ENCODE data around the gene DVL1. TPM values are rescaled to one million over a fixed set of nuclear protein-coding genes. Genes with fewer than 3 reads are reported as not detected.
"Not testable (repeated sequence)": the region's sequence is repeated elsewhere in the genome, so short reads cannot be mapped to it uniquely, and the experiment has no call there.

The DVL1 gene
- total RNA-seq, 2 experiments from 2014 or later: 37.2 to 39.2 TPM

DNA sequence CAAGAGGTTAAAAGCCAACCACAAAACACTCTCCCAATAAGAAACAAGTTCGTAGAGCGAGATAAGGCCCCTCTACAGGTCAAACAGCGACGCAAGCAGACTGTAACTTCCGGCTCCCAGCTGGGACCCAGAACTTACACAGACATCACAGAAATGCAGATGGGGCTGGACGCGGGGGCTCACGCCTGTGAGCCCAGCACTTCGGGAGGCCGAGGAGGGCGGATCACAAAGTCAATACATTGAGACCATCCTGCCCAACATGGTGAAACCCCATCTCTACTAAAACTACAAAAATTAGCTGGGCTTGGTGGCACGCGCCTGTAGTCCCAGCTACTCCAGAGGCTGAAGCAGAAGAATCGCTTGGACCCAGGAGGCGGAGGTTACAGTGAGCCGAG is 38.9 kb upstream of the DVL1 start:
- Mint-ChIP-seq H3K4me3 (no peak overlapping the region), H3K36me3 (ENCODE audit: low read depth) (peaks cover 61% of the 10 kb centered on the region), H3K4me1 (ENCODE audit: low read depth) (peaks cover 2% of the 10 kb centered on the region), H3K27ac (no peak overlapping the region), H3K27me3 (no peaks in the 10 kb centered on the region), H3K9me3 (no peaks in the 10 kb centered on the region)
- POLR2A ChIA-PET: interaction anchor here (0.6 to 5.3 kb wide), 2 partner anchors 12 to 838 kb away, joined by 3 to 48 read pairs; partner anchors contain the start of gene CCNL2
- TF ChIP-seq, protein P1, sequence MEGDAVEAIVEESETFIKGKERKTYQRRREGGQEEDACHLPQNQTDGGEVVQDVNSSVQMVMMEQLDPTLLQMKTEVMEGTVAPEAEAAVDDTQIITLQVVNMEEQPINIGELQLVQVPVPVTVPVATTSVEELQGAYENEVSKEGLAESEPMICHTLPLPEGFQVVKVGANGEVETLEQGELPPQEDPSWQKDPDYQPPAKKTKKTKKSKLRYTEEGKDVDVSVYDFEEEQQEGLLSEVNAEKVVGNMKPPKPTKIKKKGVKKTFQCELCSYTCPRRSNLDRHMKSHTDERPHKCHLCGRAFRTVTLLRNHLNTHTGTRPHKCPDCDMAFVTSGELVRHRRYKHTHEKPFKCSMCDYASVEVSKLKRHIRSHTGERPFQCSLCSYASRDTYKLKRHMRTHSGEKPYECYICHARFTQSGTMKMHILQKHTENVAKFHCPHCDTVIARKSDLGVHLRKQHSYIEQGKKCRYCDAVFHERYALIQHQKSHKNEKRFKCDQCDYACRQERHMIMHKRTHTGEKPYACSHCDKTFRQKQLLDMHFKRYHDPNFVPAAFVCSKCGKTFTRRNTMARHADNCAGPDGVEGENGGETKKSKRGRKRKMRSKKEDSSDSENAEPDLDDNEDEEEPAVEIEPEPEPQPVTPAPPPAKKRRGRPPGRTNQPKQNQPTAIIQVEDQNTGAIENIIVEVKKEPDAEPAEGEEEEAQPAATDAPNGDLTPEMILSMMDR (IDR thresholded peaks at IDR 0.05): no peak
- no peak for DNase-seq
- no peak for ATAC-seq
- intact Hi-C loops (cut with micrococcal nuclease): no loop called here
- CTCF ChIA-PET: interaction anchor here (1.3 to 1.7 kb wide), 2 partner anchors 14 to 16 kb away, joined by 4 to 9 read pairs; no protein-coding TSS in a partner anchor

GRCh38 chr1:1387098-1388077 is 38.2 kb upstream of the DVL1 start:
- Mint-ChIP-seq H3K9me3 (no peaks in the 10 kb centered on the region), H3K36me3 (ENCODE audit: low read depth) (peaks cover 55% of the 10 kb centered on the region), H3K4me3 (no peak overlapping the region), H3K27ac (no peak overlapping the region), H3K4me1 (ENCODE audit: low read depth) (peaks cover under 1% of the 10 kb centered on the region), H3K27me3 (no peaks in the 10 kb centered on the region)
- ATAC-seq (no peak), DNase-seq (no peak)
- intact Hi-C loops (cut with micrococcal nuclease): no loop called here
- TF ChIP-seq, protein P1 (IDR thresholded peaks at IDR 0.05): no peak
- CTCF ChIA-PET: interaction anchor here (1.3 to 1.7 kb wide), 2 partner anchors 15 to 16 kb away, joined by 4 to 9 read pairs; no protein-coding TSS in a partner anchor
- POLR2A ChIA-PET: interaction anchor here (0.6 to 5.3 kb wide), 3 partner anchors 9 to 838 kb away, joined by 3 to 48 read pairs (median 8); partner anchors contain the start of gene CCNL2

GRCh38 chr1:1385931-1386330 is 36.7 kb upstream of the DVL1 start:
- TF ChIP-seq, protein P1 (IDR thresholded peaks at IDR 0.05): no peak
- CTCF ChIA-PET: no interaction called here
- no peak overlapping the region for H3K4me3 Mint-ChIP-seq
- no peaks in the 10 kb centered on the region for H3K4me1 Mint-ChIP-seq (ENCODE audit: low read depth)
- no peak for ATAC-seq
- peaks cover 44% of the 10 kb centered on the region for H3K36me3 Mint-ChIP-seq (ENCODE audit: low read depth)
- POLR2A ChIA-PET: interaction anchor here (0.7 to 5.3 kb wide), 4 partner anchors 10 to 238 kb away, joined by 3 to 48 read pairs (median 6); partner anchors contain the start of genes AURKAIP1 and CCNL2
- H3K9me3 Mint-ChIP-seq: no peaks in the 10 kb centered on the region
- H3K27ac Mint-ChIP-seq: no peak overlapping the region
- no peaks in the 10 kb centered on the region for H3K27me3 Mint-ChIP-seq
- no peak for DNase-seq
- intact Hi-C loops (cut with micrococcal nuclease): no loop called here

DNA sequence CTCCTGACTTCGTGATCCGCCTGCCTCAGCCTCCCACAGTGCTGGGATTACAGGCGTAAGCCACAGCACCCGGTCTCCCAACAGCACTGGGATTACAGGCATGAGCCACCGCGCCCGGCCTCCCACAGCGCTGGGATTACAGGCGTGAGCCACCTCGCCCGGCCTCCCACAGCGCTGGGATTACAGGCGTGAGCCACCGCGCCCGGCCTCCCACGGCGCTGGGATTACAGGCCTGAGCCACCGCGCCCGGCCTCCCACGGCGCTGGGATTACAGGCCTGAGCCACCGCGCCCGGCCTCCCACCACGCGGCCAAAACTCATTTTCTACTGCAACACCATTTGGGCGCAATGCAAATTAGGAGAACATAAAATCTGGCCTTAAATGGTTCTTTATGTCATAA is 36.1 kb upstream of the DVL1 start:
- H3K4me3 Mint-ChIP-seq; H3K27me3 Mint-ChIP-seq; intact Hi-C loops (cut with micrococcal nuclease); H3K9me3 Mint-ChIP-seq; ATAC-seq; DNase-seq; CTCF ChIA-PET; H3K4me1 Mint-ChIP-seq (ENCODE audit: low read depth); H3K27ac Mint-ChIP-seq: not testable (repeated sequence)
- POLR2A ChIA-PET: interaction anchor here (0.7 to 5.3 kb wide), 3 partner anchors 11 to 239 kb away, joined by 3 to 48 read pairs (median 8); partner anchors contain the start of gene CCNL2
- peaks cover 38% of the 10 kb centered on the region for H3K36me3 Mint-ChIP-seq (ENCODE audit: low read depth)

- ATAC-seq (no peak), DNase-seq (no peak)
- CTCF ChIA-PET: no interaction called here
- TF ChIP-seq, protein P1 (IDR thresholded peaks at IDR 0.05): no peak
- peaks cover 6% of the 10 kb centered on the region for H3K36me3 Mint-ChIP-seq (ENCODE audit: low read depth)
- no peaks in the 10 kb centered on the region for H3K27me3 Mint-ChIP-seq
- H3K4me1 Mint-ChIP-seq (ENCODE audit: low read depth): peaks cover 4% of the 10 kb centered on the region
- H3K4me3 Mint-ChIP-seq: no peak overlapping the region
- intact Hi-C loops (cut with micrococcal nuclease): no loop called here
- POLR2A ChIA-PET: interaction anchor here (1.1 to 1.4 kb wide), 3 partner anchors 11 to 19 kb away, joined by 3 to 4 read pairs (median 3); no protein-coding TSS in a partner anchor
- no peaks in the 10 kb centered on the region for H3K9me3 Mint-ChIP-seq
- no peak overlapping the region for H3K27ac Mint-ChIP-seq
These were observed 32.1 kb upstream of the DVL1 start for GRCh38 chr1:1381294-1381693.
